K562 (cell line): Measurements from ENCODE around the gene MEGF10. TPM values are rescaled to one million over a fixed set of nuclear protein-coding genes. Genes with fewer than 3 reads are reported as not detected.

ENCODE experiments used
- ATAC-seq: fragments of 200-7000 bp; cut with Tn5 transposase; 3 replicates; pipeline ENCODE4 v1.9.1; 2020; ENCODE audit warnings: moderate library complexity
- BruUV-seq: library from RNA; stranded (reverse); fragments of 400-500 nt; replicated peaks from 2 replicates; lab custom pipeline; 2021; lab: Mats Ljungman, UMichigan
- CTCF ChIA-PET: fragments of 300-600 bp; formaldehyde crosslinking; extraction: SDS; loops from one replicate; lab custom pipeline; 2021; ENCODE audit warnings: low intra/inter-chr PET ratio; lab: Yijun Ruan, JAX
- POLR2A ChIA-PET: fragments of 300-600, 350-650 bp; sonication (Branson Sonifier 250); formaldehyde crosslinking; extraction: SDS; loops from one replicate; lab custom pipeline; 2021; ENCODE audit warnings: antibody characterized with exemption, inconsistent platforms; lab: Yijun Ruan, JAX
- DNase-seq, 4 experiments: peaks; one replicate each; pipeline versions ENCODE4 v3.0.0 to v3.0.0-alpha.2; 2011 to 2018; ENCODE audit warnings: low spot score in 3 of 4, mixed read lengths in 3 of 4; ENCODE audit errors: extremely low read depth in 1 of 4
- FAIRE-seq: peaks from 2 replicates; lab custom pipeline; 2011; peaks lifted over from hg19 to GRCh38; lab: Jason Lieb, UNC
- H2AFZ ChIP-seq: 2 replicates; pipeline ENCODE4 v1.6.0; 2011; ENCODE audit warnings: low read depth, low read length, control low read depth, inconsistent platforms
- H3K27ac ChIP-seq: fragments of 200-600 bp; 3 replicates; pipeline ENCODE4 v1.8.0; 2011; ENCODE audit warnings: low read depth, mild to moderate bottlenecking, control low read depth, inconsistent platforms, low read length, moderate library complexity, mixed read lengths; ENCODE audit errors: extremely low read depth
- H3K27me3 ChIP-seq, 2 experiments: fragments of 300-600 bp in 1 of 2; 2 replicates in 1 of 2; 3 replicates in 1 of 2; pipeline versions ENCODE4 v1.6.0 to v1.8.0; 2011; ENCODE audit warnings: inconsistent platforms in 2 of 2, low read length in 2 of 2, mild to moderate bottlenecking in 1 of 2, mixed read lengths in 1 of 2, moderate library complexity in 1 of 2; ENCODE audit not compliant: control insufficient read depth in 2 of 2, insufficient read depth in 2 of 2
- H3K36me3 ChIP-seq: fragments of 300-600 bp; 3 replicates; pipeline ENCODE4 v1.8.0; 2011; ENCODE audit warnings: mild to moderate bottlenecking, low read length, inconsistent platforms; ENCODE audit not compliant: control insufficient read depth, insufficient read depth
- H3K4me1 ChIP-seq, 2 experiments: fragments of 200-600 bp in 1 of 2; replicated peaks in 1 of 2; 2 replicates in 1 of 2; 3 replicates in 1 of 2; pipeline versions ENCODE4 v1.5.1 to v1.8.0; 2011; ENCODE audit warnings: inconsistent platforms in 2 of 2, low read length in 2 of 2, mild to moderate bottlenecking in 1 of 2, mixed read lengths in 1 of 2, moderate library complexity in 1 of 2; ENCODE audit not compliant: control insufficient read depth in 2 of 2, insufficient read depth in 2 of 2
- H3K4me2 ChIP-seq: 2 replicates; pipeline ENCODE4 v1.6.1; 2011; ENCODE audit warnings: low read length, control low read depth, inconsistent platforms, mixed read lengths; ENCODE audit not compliant: insufficient read depth
- H3K4me3 ChIP-seq: fragments of 200-600 bp; sonication (generic), shearing (Covaris generic); 2 replicates; pipeline ENCODE4 v1.5.1; 2016; ENCODE audit warnings: control low read depth, inconsistent platforms
- H3K79me2 ChIP-seq: fragments of 200-600 bp; 3 replicates; pipeline ENCODE4 v1.8.0; 2011; ENCODE audit warnings: low read length, inconsistent platforms; ENCODE audit not compliant: control insufficient read depth, insufficient read depth
- H3K9ac ChIP-seq, 2 experiments: 2 replicates each; pipeline versions ENCODE4 v1.6.0 to v1.6.1; 2011; ENCODE audit warnings: low read depth in 2 of 2, low read length in 2 of 2, control low read depth in 1 of 2, inconsistent platforms in 1 of 2, mild to moderate bottlenecking in 1 of 2, mixed read lengths in 1 of 2; ENCODE audit not compliant: insufficient read depth in 1 of 2
- H3K9me1 ChIP-seq: one replicate; pipeline ENCODE4 v1.6.0; 2011; ENCODE audit warnings: inconsistent platforms, mild to moderate bottlenecking, low read length, moderate library complexity; ENCODE audit not compliant: control insufficient read depth, insufficient read depth
- H3K9me3 ChIP-seq: replicated peaks from 2 replicates; pipeline ENCODE4 v1.5.1; 2011; ENCODE audit warnings: low read depth, low read length, inconsistent platforms; ENCODE audit not compliant: control insufficient read depth, insufficient read depth
- H4K20me1 ChIP-seq: replicated peaks from 2 replicates; pipeline ENCODE4 v1.6.1; 2011; ENCODE audit warnings: low read length, inconsistent platforms, mixed read lengths; ENCODE audit not compliant: control insufficient read depth, insufficient read depth
- ETV6 ChIP-seq, 3 experiments: fragments of 150-350 bp in 1 of 3; sonication (generic) in 1 of 3; formaldehyde crosslinking in 1 of 3; IDR thresholded peaks; 2 replicates each; pipeline versions ENCODE4 v1.6.1 to v1.8.0; 2014 to 2022; ENCODE audit warnings: borderline replicate concordance in 2 of 3, low read depth in 2 of 3, antibody characterized with exemption in 1 of 3, low read length in 1 of 3, mild to moderate bottlenecking in 1 of 3, missing genetic modification reagents in 1 of 3
- IRF1 ChIP-seq: sonication (generic); formaldehyde crosslinking; IDR thresholded peaks from 2 replicates; pipeline ENCODE4 v1.8.0; 2022; ENCODE audit warnings: missing genetic modification reagents, mild to moderate bottlenecking, borderline replicate concordance
- IRF2 ChIP-seq: sonication (generic); formaldehyde crosslinking; IDR thresholded peaks from 2 replicates; pipeline ENCODE4 v1.8.1; 2022; ENCODE audit warnings: mild to moderate bottlenecking, missing genetic modification reagents
- LARP7 ChIP-seq: fragments of 450-650 bp; IDR thresholded peaks from 2 replicates; pipeline ENCODE4 v1.6.1; 2016
- POLR3G ChIP-seq: IDR thresholded peaks from 2 replicates; pipeline ENCODE4 v1.6.1; 2011; ENCODE audit not compliant: insufficient read length, insufficient replicate concordance; ENCODE audit errors: extremely low read depth
- ZNF584 ChIP-seq: fragments of 200-800 bp; sonication (Bioruptor generic); IDR thresholded peaks from 2 replicates; pipeline ENCODE4 v1.6.1; 2016; ENCODE audit warnings: low read depth, mild to moderate bottlenecking, missing genetic modification characterization, missing compliant biosample characterization
- WGBS: fragments of 100-300 bp; shearing (Covaris generic); methylation state at CpG from one replicate; pipeline ENCODE4 v1.1.6; 2016; ENCODE audit warnings: low coverage, mixed read lengths; ENCODE audit not compliant: insufficient coverage; ENCODE audit errors: missing lambda C conversion rate; 5-methylcytosine and 5-hydroxymethylcytosine counted together
- in situ Hi-C: fragments of 300-500 bp; cut with MboI; formaldehyde crosslinking; loops from 4 replicates; pipeline ENCODE4 v1.15.0; 2018; ENCODE audit warnings: inconsistent platforms, mixed read lengths
- intact Hi-C: fragments of 100-400 bp; cut with micrococcal nuclease; formaldehyde crosslinking; loops from 2 replicates; pipeline ENCODE4 v1.14.2; 2022
- polyA plus RNA-seq, 8 experiments: library from polyadenylated mRNA; depleted of rRNA in 4 of 8; stranded (reverse) in 5 of 8; unstranded in 3 of 8; fragments of >200 nt; fragmentation: Nextera tagmentation in 2 of 8; fragmentation: Illumina TruSeq in 1 of 8; extraction: Ambion mirVana in 2 of 8; extraction: Trizol in 1 of 8; gene quantifications; 2 replicates each; pipeline versions ENCODE4 v1.2.1 to v1.2.3, GENCODE V29; 2011 to 2014; ENCODE audit warnings: inconsistent platforms in 1 of 8, missing spikeins in 1 of 8
- total RNA-seq, 7 experiments: library from RNA; depleted of rRNA in 6 of 7; stranded (reverse); fragments of >200 nt in 6 of 7; fragmentation: Illumina TruSeq in 2 of 7; extraction: Trizol in 2 of 7; gene quantifications; 2 replicates each; pipeline versions ENCODE4 v1.2.1 to v1.2.3, GENCODE V29; 2011 to 2021; ENCODE audit warnings: low replicate concordance in 1 of 7

Gene MEGF10
- total and polyA plus RNA-seq, 9 of the 15 experiments (the other 6 are each of a cell fraction or from before 2014, with no cell fraction given) = 0.07 TPM; not detected in 8

- Histone ChIP-seq H3K9me1 (no peaks in the 10 kb centered on the region), H3K27ac (no peak overlapping the region), H3K9ac (no peak overlapping the region), H3K4me1 (no peaks in the 10 kb centered on the region), H4K20me1 (no peaks in the 10 kb centered on the region), H3K27me3 (peaks cover 0 to 6% of the 10 kb centered on the region in 2 experiments; a peak in 2 of 5 replicates), H3K4me3 (no peak overlapping the region)
- BruUV-seq = no TSS peak
- in situ Hi-C loops = no loop called here
- FAIRE-seq (no peak), DNase-seq (no peak), ATAC-seq (no peak)
- CTCF ChIA-PET = no interaction called here
- TF ChIP-seq IRF2 (CRISPR knock-in tag) = no peak
- TF ChIP-seq ETV6 (IDR thresholded peaks at IDR 0.05; ENCODE audit: borderline replicate concordance in 1 of 2, low read depth in 2 of 2, low read length in 1 of 2) = no peak
- no peak for TF ChIP-seq ETV6 (CRISPR knock-in tag; IDR thresholded peaks at IDR 0.05; ENCODE audit: borderline replicate concordance)
- no peak for TF ChIP-seq ZNF584 (CRISPR knock-in tag)
- TF ChIP-seq LARP7 = no peak
- TF ChIP-seq POLR3G = no peak
- TF ChIP-seq IRF1 (CRISPR knock-in tag) = no peak
- TF ChIP-seq, all 486 proteins: peak for 0
- H3K4me2 ChIP-seq = no peak overlapping the region
- no peak overlapping the region for H2AFZ ChIP-seq
- POLR2A ChIA-PET = no interaction called here
- intact Hi-C loops = no loop called here
- no peaks in the 10 kb centered on the region for H3K79me2 ChIP-seq
- H3K36me3 ChIP-seq = no peaks in the 10 kb centered on the region
- WGBS = 3% methylated on average over 3 of the region's 3 CpGs
- no peaks in the 10 kb centered on the region for H3K9me3 ChIP-seq
These were observed 122.1 kb downstream of the MEGF10 start for GRCh38 chr5:127412698-127413097.
